Measurements from ENCODE around the gene PPM1M.

DNA sequence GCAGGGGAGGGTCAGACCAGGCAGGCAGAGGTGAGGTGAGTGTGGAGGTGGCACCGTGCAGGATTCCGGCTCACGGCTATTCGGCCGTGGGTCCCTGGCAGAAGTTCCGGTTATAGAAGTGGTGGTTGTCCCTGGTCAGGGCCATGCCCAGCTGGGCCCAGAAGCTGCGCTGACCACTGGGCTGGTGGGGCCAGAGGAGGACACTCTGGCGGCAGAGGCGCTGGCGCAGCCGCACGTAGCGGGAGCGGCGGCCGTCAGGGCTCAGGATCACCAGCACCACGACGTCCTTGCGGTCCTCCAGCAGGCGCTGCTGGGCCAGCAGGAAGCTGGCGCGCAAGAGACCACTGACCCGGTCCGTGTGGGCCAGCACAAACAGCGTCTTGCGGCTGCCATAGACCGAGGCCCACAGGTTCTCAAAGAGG is 24.4 kb upstream of the PPM1M start:
- TF ChIP-seq, protein P1, sequence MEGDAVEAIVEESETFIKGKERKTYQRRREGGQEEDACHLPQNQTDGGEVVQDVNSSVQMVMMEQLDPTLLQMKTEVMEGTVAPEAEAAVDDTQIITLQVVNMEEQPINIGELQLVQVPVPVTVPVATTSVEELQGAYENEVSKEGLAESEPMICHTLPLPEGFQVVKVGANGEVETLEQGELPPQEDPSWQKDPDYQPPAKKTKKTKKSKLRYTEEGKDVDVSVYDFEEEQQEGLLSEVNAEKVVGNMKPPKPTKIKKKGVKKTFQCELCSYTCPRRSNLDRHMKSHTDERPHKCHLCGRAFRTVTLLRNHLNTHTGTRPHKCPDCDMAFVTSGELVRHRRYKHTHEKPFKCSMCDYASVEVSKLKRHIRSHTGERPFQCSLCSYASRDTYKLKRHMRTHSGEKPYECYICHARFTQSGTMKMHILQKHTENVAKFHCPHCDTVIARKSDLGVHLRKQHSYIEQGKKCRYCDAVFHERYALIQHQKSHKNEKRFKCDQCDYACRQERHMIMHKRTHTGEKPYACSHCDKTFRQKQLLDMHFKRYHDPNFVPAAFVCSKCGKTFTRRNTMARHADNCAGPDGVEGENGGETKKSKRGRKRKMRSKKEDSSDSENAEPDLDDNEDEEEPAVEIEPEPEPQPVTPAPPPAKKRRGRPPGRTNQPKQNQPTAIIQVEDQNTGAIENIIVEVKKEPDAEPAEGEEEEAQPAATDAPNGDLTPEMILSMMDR (conservative IDR thresholded peaks at IDR 0.05; ENCODE audit: low read depth, low read length), result no peak
- no peak for TF ChIP-seq EZH2 (IDR thresholded peaks at IDR 0.05; ENCODE audit: low read length, unreplicated experiment)
- TF ChIP-seq EZH2phosphoT487 (IDR thresholded peaks at IDR 0.05; ENCODE audit: borderline replicate concordance, low read length), result no peak
